T1000 (cell line): Measurements from ENCODE around the gene GNAS.
A peak's percentile ranks its signal among the peaks of the same experiment; 100 is the strongest.

Experiments
- DNase-seq: peaks from one replicate; lab custom pipeline; 2025; ENCODE audit warnings: mixed read lengths; lab: John Stamatoyannopoulos, UW

The GNAS gene

GRCh38 chr20:58880994-58881752 is 28.7 kb downstream of the GNAS start:
- DNase-seq, result no peak

GRCh38 chr20:58882704-58883089 is 30.2 kb downstream of the GNAS start:
- no peak for DNase-seq

- DNase-seq, result no peak
Measured at GRCh38 chr20:58883241-58883691, 30.8 kb downstream of the GNAS start.

GRCh38 chr20:58884966-58885365 is 32.5 kb downstream of the GNAS start:
- DNase-seq, result no peak

- DNase-seq, result no peak
Measured at GRCh38 chr20:58886546-58886945, 34.0 kb downstream of the GNAS start.

GRCh38 chr20:58888103-58888502 is 35.6 kb downstream of the GNAS start:
- no peak for DNase-seq

GRCh38 chr20:58888521-58889333 is 36.2 kb downstream of the GNAS start:
- no peak for DNase-seq

- DNase-seq, result no peak
Measured at GRCh38 chr20:58889334-58889760, 36.8 kb downstream of the GNAS start.

GRCh38 chr20:58889798-58890517 is 37.4 kb downstream of the GNAS start:
- no peak for DNase-seq

- no peak for DNase-seq
Measured at GRCh38 chr20:58890518-58891085, 38.1 kb downstream of the GNAS start.

- no peak for DNase-seq
Measured at GRCh38 chr20:58891086-58891717, 38.7 kb downstream of the GNAS start.

- no peak for DNase-seq
Measured at GRCh38 chr20:58891718-58892140, 39.2 kb downstream of the GNAS start.

GRCh38 chr20:58892141-58892931 is 39.8 kb downstream of the GNAS start:
- DNase-seq, result peak; percentile 2

- no peak for DNase-seq
Measured at GRCh38 chr20:58892932-58893224, 40.4 kb downstream of the GNAS start.

- DNase-seq, result no peak
Measured at GRCh38 chr20:58893355-58894120, 41.0 kb downstream of the GNAS start.

GRCh38 chr20:58894652-58895447 is 42.3 kb downstream of the GNAS start:
- no peak for DNase-seq

- DNase-seq, result no peak
Measured at GRCh38 chr20:58895448-58896180, 43.1 kb downstream of the GNAS start.

- DNase-seq, result no peak
Measured at GRCh38 chr20:58896820-58897219, 44.3 kb downstream of the GNAS start.

- no peak for DNase-seq
Measured at GRCh38 chr20:58897488-58897887, 45.0 kb downstream of the GNAS start.
